Measurements from ENCODE around the gene SPPL3. TPM values are rescaled to one million over a fixed set of nuclear protein-coding genes. Genes with fewer than 3 reads are reported as not detected.
"Not testable (repeated sequence)": the region's sequence is repeated elsewhere in the genome, so short reads cannot be mapped to it uniquely, and the experiment has no call there.

SPPL3 gene, protein sequence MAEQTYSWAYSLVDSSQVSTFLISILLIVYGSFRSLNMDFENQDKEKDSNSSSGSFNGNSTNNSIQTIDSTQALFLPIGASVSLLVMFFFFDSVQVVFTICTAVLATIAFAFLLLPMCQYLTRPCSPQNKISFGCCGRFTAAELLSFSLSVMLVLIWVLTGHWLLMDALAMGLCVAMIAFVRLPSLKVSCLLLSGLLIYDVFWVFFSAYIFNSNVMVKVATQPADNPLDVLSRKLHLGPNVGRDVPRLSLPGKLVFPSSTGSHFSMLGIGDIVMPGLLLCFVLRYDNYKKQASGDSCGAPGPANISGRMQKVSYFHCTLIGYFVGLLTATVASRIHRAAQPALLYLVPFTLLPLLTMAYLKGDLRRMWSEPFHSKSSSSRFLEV
- total RNA-seq, result 10 to 100 TPM; 19.8 to 22.2 TPM

DNA sequence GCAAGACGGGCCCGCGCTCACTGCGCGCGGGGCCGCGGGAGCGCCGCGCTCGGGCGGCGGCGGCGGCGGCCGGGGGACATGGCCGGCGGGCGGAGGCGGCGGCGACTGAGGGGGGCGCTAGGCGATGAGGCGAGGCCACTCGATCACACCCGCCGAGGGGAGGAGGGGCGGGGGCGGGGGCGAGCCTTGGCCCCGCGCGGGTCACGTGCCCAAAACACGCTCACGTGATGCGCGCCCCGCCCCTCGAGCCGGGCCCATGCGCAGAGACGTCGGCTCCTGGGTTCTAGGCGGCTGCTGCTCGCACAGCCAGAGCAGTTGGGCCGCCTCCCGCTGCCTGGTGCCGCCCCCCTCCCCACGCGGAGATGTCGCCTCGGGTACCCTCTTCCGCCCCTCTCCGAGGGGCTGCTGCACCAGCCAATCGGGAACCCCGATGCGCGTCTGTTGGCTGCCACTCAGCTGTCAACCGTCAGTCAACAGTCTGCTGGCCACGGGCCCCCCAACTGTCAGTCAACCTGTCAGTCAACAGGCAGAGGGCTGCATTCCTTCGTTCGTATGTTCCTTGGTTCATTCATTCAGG is at the start of gene SPPL3:
TSS of gene SPPL3 (minus strand) at position 162 of the 577 bp plus-strand sequence. CDS start 491 bp downstream, outside the sequence.
- H3K4me1 Mint-ChIP-seq (ENCODE audit: low read depth), result peaks cover 28% of the 10 kb centered on the region
- no peaks in the 10 kb centered on the region for H3K27me3 Mint-ChIP-seq (ENCODE audit: low read depth)
- no peaks in the 10 kb centered on the region for H3K9me3 Mint-ChIP-seq
- intact Hi-C loops (cut with micrococcal nuclease), result loop anchor here (1.0 to 5.0 kb wide), 4 partner anchors 47 to 323 kb away; partner anchors contain the start of gene POP5
- peak; percentile 91 for DNase-seq
- peak within 1 kb of the TSS; percentile 99 for H3K4me3 Mint-ChIP-seq
- CTCF ChIA-PET, result interaction anchor here (1.4 kb wide), 2 partner anchors 47 to 67 kb away, joined by 3 to 5 read pairs; no protein-coding TSS in a partner anchor
- peaks cover 4% of the 10 kb centered on the region for H3K36me3 Mint-ChIP-seq (ENCODE audit: low read depth)
- peak within 1 kb of the TSS; percentile 91 for H3K27ac Mint-ChIP-seq

- Mint-ChIP-seq H3K27ac (no peak overlapping the region), H3K4me3 (no peak overlapping the region), H3K4me1 (ENCODE audit: low read depth) (no peaks in the 10 kb centered on the region), H3K9me3 (no peaks in the 10 kb centered on the region), H3K36me3 (ENCODE audit: low read depth) (no peaks in the 10 kb centered on the region), H3K27me3 (ENCODE audit: low read depth) (no peaks in the 10 kb centered on the region)
- DNase-seq, result no peak
- intact Hi-C loops (cut with micrococcal nuclease), result no loop called here
- CTCF ChIA-PET, result no interaction called here
These were observed 46.6 kb upstream of the SPPL3 start for GRCh38 chr12:120950807-120951206.

- H3K9me3 Mint-ChIP-seq; intact Hi-C loops (cut with micrococcal nuclease); H3K36me3 Mint-ChIP-seq (ENCODE audit: low read depth); H3K27me3 Mint-ChIP-seq (ENCODE audit: low read depth); H3K4me3 Mint-ChIP-seq; H3K4me1 Mint-ChIP-seq (ENCODE audit: low read depth); CTCF ChIA-PET; DNase-seq; H3K27ac Mint-ChIP-seq: not testable (repeated sequence)
These were observed 46.2 kb upstream of the SPPL3 start for GRCh38 chr12:120950260-120950799.

DNA sequence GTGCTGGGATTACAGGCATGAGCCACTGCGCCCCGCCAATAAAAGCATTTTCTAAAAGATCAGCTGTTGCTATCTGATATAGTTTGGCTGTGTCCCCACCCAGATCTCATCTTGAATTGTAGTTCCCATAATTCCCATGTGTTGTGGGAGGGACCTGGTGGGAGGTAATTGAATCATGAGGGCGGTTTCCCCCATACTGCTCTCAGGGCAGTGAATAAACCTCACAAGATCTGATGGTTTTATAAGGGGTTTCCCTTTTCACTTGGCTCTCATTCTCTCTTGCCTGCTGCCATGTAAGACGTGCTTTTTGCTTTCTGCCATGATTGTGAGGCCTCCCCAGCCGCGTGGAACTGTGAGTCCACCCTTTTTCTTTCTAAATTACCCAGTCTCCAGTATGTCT is 41.4 kb upstream of the SPPL3 start:
- H3K27me3 Mint-ChIP-seq (ENCODE audit: low read depth); DNase-seq; H3K36me3 Mint-ChIP-seq (ENCODE audit: low read depth); H3K4me1 Mint-ChIP-seq (ENCODE audit: low read depth); intact Hi-C loops (cut with micrococcal nuclease); H3K4me3 Mint-ChIP-seq; H3K27ac Mint-ChIP-seq; H3K9me3 Mint-ChIP-seq: not testable (repeated sequence)
- CTCF ChIA-PET, result interaction anchor here (0.6 to 4.4 kb wide), 6 partner anchors 9 to 163 kb away, joined by 3 to 20 read pairs (median 3); no protein-coding TSS in a partner anchor

GRCh38 chr12:120944645-120945217 is 40.6 kb upstream of the SPPL3 start:
- intact Hi-C loops (cut with micrococcal nuclease), result loop anchor here (1.0 kb wide), 3 partner anchors 18 to 152 kb away; no protein-coding TSS in a partner anchor
- H3K4me1 Mint-ChIP-seq (ENCODE audit: low read depth), result peaks cover 6% of the 10 kb centered on the region
- no peaks in the 10 kb centered on the region for H3K27me3 Mint-ChIP-seq (ENCODE audit: low read depth)
- H3K4me3 Mint-ChIP-seq, result no peak overlapping the region
- H3K27ac Mint-ChIP-seq, result no peak overlapping the region
- no peaks in the 10 kb centered on the region for H3K9me3 Mint-ChIP-seq
- CTCF ChIA-PET, result interaction anchor here (0.6 to 4.4 kb wide), 12 partner anchors 10 to 280 kb away, joined by 3 to 20 read pairs (median 4); no protein-coding TSS in a partner anchor
- no peaks in the 10 kb centered on the region for H3K36me3 Mint-ChIP-seq (ENCODE audit: low read depth)
- DNase-seq, result peak; percentile 85

GRCh38 chr12:120943482-120943881 is 39.3 kb upstream of the SPPL3 start:
- intact Hi-C loops (cut with micrococcal nuclease), result no loop called here
- Mint-ChIP-seq H3K4me1 (ENCODE audit: low read depth) (peaks cover 6% of the 10 kb centered on the region), H3K27ac (no peak overlapping the region), H3K27me3 (ENCODE audit: low read depth) (peaks cover 1% of the 10 kb centered on the region), H3K4me3 (no peak overlapping the region), H3K36me3 (ENCODE audit: low read depth) (no peaks in the 10 kb centered on the region), H3K9me3 (no peaks in the 10 kb centered on the region)
- CTCF ChIA-PET, result interaction anchor here (0.6 to 4.4 kb wide), 20 partner anchors 8 to 393 kb away, joined by 3 to 20 read pairs (median 4); partner anchors contain the start of gene HNF1A
- DNase-seq, result no peak

GRCh38 chr12:120941846-120942405 is 37.8 kb upstream of the SPPL3 start:
- peaks cover 6% of the 10 kb centered on the region for H3K4me1 Mint-ChIP-seq (ENCODE audit: low read depth)
- H3K27me3 Mint-ChIP-seq (ENCODE audit: low read depth), result peaks cover 3% of the 10 kb centered on the region
- no peak overlapping the region for H3K27ac Mint-ChIP-seq
- no peak for DNase-seq
- no peaks in the 10 kb centered on the region for H3K36me3 Mint-ChIP-seq (ENCODE audit: low read depth)
- intact Hi-C loops (cut with micrococcal nuclease), result no loop called here
- no peak overlapping the region for H3K4me3 Mint-ChIP-seq
- CTCF ChIA-PET, result interaction anchor here (0.7 to 4.4 kb wide), 2 partner anchors 30 to 217 kb away, joined by 3 to 20 read pairs; no protein-coding TSS in a partner anchor
- no peaks in the 10 kb centered on the region for H3K9me3 Mint-ChIP-seq

GRCh38 chr12:120941412-120941811 is 37.3 kb upstream of the SPPL3 start:
- CTCF ChIA-PET, result interaction anchor here (0.7 to 4.4 kb wide), 3 partner anchors 30 to 216 kb away, joined by 3 to 20 read pairs (median 3); no protein-coding TSS in a partner anchor

DNA sequence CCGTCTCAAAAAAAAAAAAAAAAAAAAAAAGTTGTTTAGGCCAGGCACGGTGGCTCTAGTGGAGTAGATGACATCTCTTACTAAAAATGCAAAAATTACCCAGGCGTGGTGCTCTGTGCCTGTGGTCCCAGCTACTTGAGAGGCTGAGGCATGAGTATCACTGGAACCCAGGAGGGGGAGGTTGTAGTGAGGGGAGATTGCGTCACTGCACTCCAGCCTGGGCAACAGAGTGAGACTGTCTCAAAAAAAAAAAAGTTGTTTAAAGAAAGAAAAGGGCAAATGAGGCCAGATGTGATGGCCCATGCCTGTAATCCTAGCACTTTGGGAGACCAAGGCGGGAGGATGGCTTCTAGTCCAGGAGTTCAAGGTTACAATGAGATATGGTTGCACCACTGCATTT is 36.6 kb upstream of the SPPL3 start:
- H3K27ac Mint-ChIP-seq, result no peak overlapping the region
- H3K4me3 Mint-ChIP-seq, result no peak overlapping the region
- CTCF ChIA-PET, result interaction anchor here (0.7 to 2.7 kb wide), 3 partner anchors 32 to 367 kb away, joined by 3 to 24 read pairs (median 3); no protein-coding TSS in a partner anchor
- no peak for DNase-seq
- intact Hi-C loops (cut with micrococcal nuclease), result no loop called here
- no peaks in the 10 kb centered on the region for H3K36me3 Mint-ChIP-seq (ENCODE audit: low read depth)
- peaks cover 3% of the 10 kb centered on the region for H3K27me3 Mint-ChIP-seq (ENCODE audit: low read depth)
- peaks cover 6% of the 10 kb centered on the region for H3K4me1 Mint-ChIP-seq (ENCODE audit: low read depth)
- H3K9me3 Mint-ChIP-seq, result no peaks in the 10 kb centered on the region

More at GRCh38 chr12:120941412-120941811, 37.3 kb upstream of the SPPL3 start:
- no peak overlapping the region for H3K27ac Mint-ChIP-seq
- H3K27me3 Mint-ChIP-seq (ENCODE audit: low read depth), result peaks cover 3% of the 10 kb centered on the region
- no peaks in the 10 kb centered on the region for H3K36me3 Mint-ChIP-seq (ENCODE audit: low read depth)
- intact Hi-C loops (cut with micrococcal nuclease), result no loop called here
- no peaks in the 10 kb centered on the region for H3K9me3 Mint-ChIP-seq
- DNase-seq, result no peak
- H3K4me1 Mint-ChIP-seq (ENCODE audit: low read depth), result peaks cover 6% of the 10 kb centered on the region
- H3K4me3 Mint-ChIP-seq, result no peak overlapping the region

GRCh38 chr12:120940006-120940405 is 35.8 kb upstream of the SPPL3 start:
- Mint-ChIP-seq H3K27me3 (ENCODE audit: low read depth) (peaks cover 3% of the 10 kb centered on the region), H3K4me1 (ENCODE audit: low read depth) (peaks cover 4% of the 10 kb centered on the region), H3K4me3 (no peak overlapping the region), H3K36me3 (ENCODE audit: low read depth) (no peaks in the 10 kb centered on the region), H3K9me3 (no peaks in the 10 kb centered on the region), H3K27ac (no peak overlapping the region)
- CTCF ChIA-PET, result interaction anchor here (0.6 to 2.7 kb wide), 4 partner anchors 32 to 366 kb away, joined by 3 to 24 read pairs (median 4); no protein-coding TSS in a partner anchor
- DNase-seq, result no peak
- intact Hi-C loops (cut with micrococcal nuclease), result no loop called here

GRCh38 chr12:120939523-120939922 is 35.4 kb upstream of the SPPL3 start:
- Mint-ChIP-seq H3K4me1 (ENCODE audit: low read depth) (peaks cover under 1% of the 10 kb centered on the region), H3K27me3 (ENCODE audit: low read depth) (peaks cover 3% of the 10 kb centered on the region), H3K4me3 (no peak overlapping the region), H3K27ac (no peak overlapping the region), H3K9me3 (no peaks in the 10 kb centered on the region), H3K36me3 (ENCODE audit: low read depth) (no peaks in the 10 kb centered on the region)
- DNase-seq, result no peak
- CTCF ChIA-PET, result interaction anchor here (0.6 to 2.7 kb wide), 6 partner anchors 33 to 538 kb away, joined by 3 to 24 read pairs (median 4); no protein-coding TSS in a partner anchor
- intact Hi-C loops (cut with micrococcal nuclease), result no loop called here
